MG63 (cell line): ENCODE results near the gene ITGB2. TPM values are rescaled to one million over a fixed set of nuclear protein-coding genes. Genes with fewer than 3 reads are reported as not detected.

Experiments used
- total RNA-seq: library from RNA; depleted of rRNA; stranded (reverse); fragments of >200 nt; shearing (Covaris generic); gene quantifications from 2 replicates; pipeline ENCODE4 v1.2.3, GENCODE V29; 2014; ENCODE audit warnings: low replicate concordance; rRNA removed

Gene ITGB2
- total RNA-seq, 1 experiment from 2014 or later = 12.9 TPM

Other genes with a start within 250 kb of the ITGB2 start
- not detected in 2 replicates for gene KRTAP12-1, start 238.7 kb downstream of the ITGB2 start, total RNA-seq
- gene KRTAP10-12, start 223.7 kb downstream of the ITGB2 start, total RNA-seq = not detected in 2 replicates
- not detected in 2 replicates for gene TSPEAR, start 209.3 kb downstream of the ITGB2 start, total RNA-seq
- gene UBE2G2, start 119.1 kb downstream of the ITGB2 start, total RNA-seq = 59.9 and 76.0 TPM in 2 replicates
- gene SUMO3, start 102.8 kb downstream of the ITGB2 start, total RNA-seq = 153 and 197 TPM in 2 replicates
- gene PTTG1IP, start 47.2 kb downstream of the ITGB2 start, total RNA-seq = 396 and 445 TPM in 2 replicates
- 27.8 and 55.6 TPM in 2 replicates for gene SLX9, start 19.1 kb upstream of the ITGB2 start, total RNA-seq
- gene ADARB1, start 153.7 kb upstream of the ITGB2 start, total RNA-seq = 2.9 and 15.3 TPM in 2 replicates